GM18951 (cell line): ENCODE results near the gene CYP4F11.

Experiments used
- POLR2A ChIP-seq: IDR thresholded peaks from 4 replicates; pipeline ENCODE4 v1.6.1; 2011; ENCODE audit warnings: mild to moderate bottlenecking; ENCODE audit not compliant: insufficient read length, insufficient read depth; ENCODE audit errors: extremely low read depth
- in situ Hi-C: fragments of 300-500 bp; cut with MboI; formaldehyde crosslinking; loops from one replicate; pipeline ENCODE4 v1.12.0; 2022; ENCODE audit warnings: low sequenced_read_pairs, mixed read lengths, inconsistent platforms; ENCODE audit not compliant: unreplicated experiment

The CYP4F11 gene

DNA sequence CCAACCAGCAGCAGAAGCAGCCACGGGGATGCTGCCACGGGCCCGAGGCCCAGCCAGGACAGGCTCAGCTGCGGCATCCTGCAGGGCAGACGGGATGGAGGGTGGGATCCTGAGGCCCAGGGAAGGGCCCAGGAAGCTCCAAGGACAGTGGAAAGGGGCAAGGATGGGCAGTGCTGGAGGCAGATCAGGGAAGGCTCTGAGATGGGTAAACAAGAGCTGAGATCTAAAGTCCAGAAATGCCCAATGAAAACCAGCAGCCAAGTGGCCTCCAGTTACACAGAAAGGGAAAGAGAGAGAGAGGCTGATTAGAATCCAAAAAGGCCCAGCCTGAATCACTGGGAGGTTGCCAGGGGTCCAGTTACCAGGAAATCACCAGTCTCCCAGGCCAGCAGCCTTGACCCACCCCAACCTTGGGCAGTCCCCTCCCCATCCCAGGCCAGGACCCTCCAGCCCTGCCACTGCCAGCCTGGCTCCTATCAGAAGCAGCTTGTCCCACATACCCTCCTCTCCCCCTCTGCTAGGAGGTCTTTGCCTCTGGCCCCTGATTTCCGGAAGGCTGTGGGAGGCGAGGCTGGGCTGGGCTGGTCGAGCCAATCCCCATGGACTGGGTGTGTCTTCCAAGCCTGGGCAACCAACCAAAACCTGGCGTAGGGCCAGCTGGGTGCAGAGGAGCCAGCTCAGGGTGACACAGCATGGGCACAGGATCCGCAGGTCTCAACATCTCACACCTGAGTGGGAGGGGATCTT lies at the start of gene CYP4F11:
CYP4F11 (minus strand) TSS at position 198 of the 747 bp plus-strand sequence; CDS start at position 77, 121 bp downstream.
- in situ Hi-C loops = no loop called here
- no peak for TF ChIP-seq POLR2A

DNA sequence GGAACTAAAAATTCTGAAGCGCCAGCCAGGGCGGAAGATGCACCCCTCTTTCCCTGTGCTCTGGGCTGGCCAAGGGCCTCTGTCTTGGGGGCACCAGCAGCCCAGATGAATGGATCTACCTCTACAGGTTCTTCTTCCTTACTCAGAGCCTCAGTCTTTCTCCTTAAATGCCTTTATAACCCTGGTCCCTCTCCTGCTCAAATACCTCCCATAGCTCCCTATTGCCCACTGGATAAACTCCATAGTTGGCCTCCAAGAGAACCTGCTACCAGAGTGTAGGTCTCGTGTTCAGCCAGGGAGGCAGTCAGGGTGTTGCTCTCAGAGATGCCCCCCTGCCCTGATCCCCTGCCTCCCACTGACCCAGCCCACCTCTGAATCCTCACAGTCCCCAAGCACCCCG lies 45.0 kb upstream of the CYP4F11 start:
- no peak for TF ChIP-seq POLR2A
- in situ Hi-C loops = no loop called here

GRCh38 chr19:15977690-15978089 lies 43.4 kb upstream of the CYP4F11 start:
- in situ Hi-C loops = no loop called here
- TF ChIP-seq POLR2A = no peak

GRCh38 chr19:15976836-15977689 lies 42.7 kb upstream of the CYP4F11 start:
- in situ Hi-C loops = no loop called here
- no peak for TF ChIP-seq POLR2A

DNA sequence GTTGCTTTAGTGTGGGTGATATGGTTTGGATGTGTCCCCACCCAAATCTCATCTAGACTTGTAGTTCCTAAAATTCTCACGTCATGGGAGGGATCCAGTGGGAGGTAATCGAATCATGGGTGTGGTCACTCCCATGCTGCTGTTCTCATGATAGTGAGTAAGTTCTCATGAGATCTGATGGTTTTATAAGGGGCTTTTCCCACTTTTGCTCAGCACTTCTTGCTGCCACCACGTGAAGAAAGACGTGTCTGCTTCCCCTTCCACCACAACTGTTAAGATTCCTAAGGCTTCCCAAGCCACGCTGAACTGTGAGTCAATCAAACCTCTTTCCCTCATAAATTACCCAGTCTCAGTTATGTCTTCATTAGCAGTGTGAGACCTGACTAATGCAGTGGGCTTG lies 40.5 kb upstream of the CYP4F11 start:
- no peak for TF ChIP-seq POLR2A
- in situ Hi-C loops = loop anchor here (25.0 kb wide), 1 partner anchor 1012 kb away; no protein-coding TSS in a partner anchor

- in situ Hi-C loops = loop anchor here (25.0 kb wide), 1 partner anchor 1015 kb away; no protein-coding TSS in a partner anchor
Observed at GRCh38 chr19:15972043-15972442, 37.7 kb upstream of the CYP4F11 start.

DNA sequence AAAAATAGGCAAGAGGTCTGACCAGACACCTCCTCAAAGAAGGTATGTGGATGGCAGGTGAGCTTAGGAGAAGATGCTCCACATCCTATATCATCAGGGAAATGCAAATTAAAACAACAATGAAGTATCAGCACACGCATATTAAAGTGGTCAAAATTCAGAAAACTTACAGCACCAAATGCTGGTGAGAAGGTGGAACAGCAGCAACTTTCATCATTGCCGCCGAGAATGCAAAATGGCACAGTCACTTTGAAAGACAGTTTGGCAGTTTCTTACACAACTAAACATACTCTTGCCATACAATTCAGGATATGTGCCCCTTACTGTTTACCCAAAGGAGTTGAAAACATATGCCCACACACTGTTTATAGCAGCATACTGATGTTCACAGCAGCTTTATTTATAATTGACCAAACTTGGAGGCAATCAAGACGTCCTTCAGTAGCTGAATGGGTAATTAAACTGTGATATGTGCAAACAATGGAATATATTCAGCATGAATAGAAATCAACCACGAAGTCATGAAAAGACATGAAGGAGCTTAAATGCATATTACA lies 37.0 kb upstream of the CYP4F11 start:
- in situ Hi-C loops = loop anchor here (25.0 kb wide), 1 partner anchor 1016 kb away; no protein-coding TSS in a partner anchor
- TF ChIP-seq POLR2A = no peak

DNA sequence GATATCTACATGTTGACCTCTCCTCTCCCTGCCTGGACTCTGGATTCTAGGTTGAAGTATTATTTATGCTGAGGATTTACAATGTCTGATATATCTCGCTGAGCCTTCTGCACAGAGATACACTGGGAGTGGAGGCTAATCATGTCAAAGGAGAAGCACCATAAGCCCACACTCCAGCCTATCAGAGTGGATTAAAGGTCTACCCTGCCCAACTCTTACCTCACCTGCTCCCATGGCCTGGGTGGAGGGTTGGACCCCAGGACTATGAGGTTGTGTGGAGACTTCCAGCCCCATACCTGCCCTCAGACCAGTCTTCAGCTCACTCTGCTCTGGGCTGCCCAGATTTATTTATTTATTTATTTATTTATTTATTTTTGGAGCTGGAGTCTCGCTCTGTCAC lies 29.9 kb upstream of the CYP4F11 start:
- no peak for TF ChIP-seq POLR2A
- in situ Hi-C loops = loop anchor here (25.0 kb wide), 1 partner anchor 1023 kb away; no protein-coding TSS in a partner anchor

DNA sequence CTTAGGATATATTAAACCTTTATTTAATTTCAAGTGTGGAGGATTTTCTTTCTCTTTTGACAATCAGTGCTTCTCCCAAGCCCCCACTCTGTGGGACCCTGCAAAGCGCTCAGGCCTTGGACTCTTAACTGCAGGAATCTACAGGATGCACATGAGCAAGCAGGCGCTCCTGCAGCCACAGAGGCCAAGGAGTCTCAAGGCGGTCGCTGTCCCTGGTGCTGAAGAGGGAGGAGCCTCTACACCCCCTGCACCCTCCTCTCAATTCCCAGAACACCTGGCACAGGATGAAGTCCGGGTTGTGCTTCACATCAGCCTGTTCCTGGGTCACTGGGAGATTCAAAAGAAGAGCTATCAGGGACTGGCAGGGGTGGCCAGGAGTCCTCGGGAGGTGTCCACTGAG lies 28.0 kb upstream of the CYP4F11 start:
- in situ Hi-C loops = loop anchor here (25.0 kb wide), 1 partner anchor 1025 kb away; no protein-coding TSS in a partner anchor
- TF ChIP-seq POLR2A = no peak

GRCh38 chr19:15954820-15955219 lies 20.5 kb upstream of the CYP4F11 start:
- TF ChIP-seq POLR2A = no peak
- in situ Hi-C loops = loop anchor here (25.0 kb wide), 1 partner anchor 1032 kb away; no protein-coding TSS in a partner anchor

GRCh38 chr19:15948223-15949058 lies 14.1 kb upstream of the CYP4F11 start, which contains the start of gene OR10H4:
OR10H4 (plus strand) TSS chr19:15949008; CDS start chr19:15949008, 0 bp downstream.
- in situ Hi-C loops = no loop called here
- TF ChIP-seq POLR2A = no peak

- no peak for TF ChIP-seq POLR2A
- in situ Hi-C loops = no loop called here
Observed at GRCh38 chr19:15945301-15945700, 11.0 kb upstream of the CYP4F11 start.
